Left renal pelvis (tissue), 4 donors: ENCODE measurements around the gene MS4A6A. TPM values are rescaled to one million over a fixed set of nuclear protein-coding genes. Genes with fewer than 3 reads are reported as not detected.
"Not testable (repeated sequence)": the region's sequence is repeated elsewhere in the genome, so short reads cannot be mapped to it uniquely, and the experiment has no call there.

Source experiments
- DNase-seq, 4 donors: peaks; one replicate each; pipeline ENCODE4 v3.0.0-alpha.2; 2013; ENCODE audit warnings: low read depth in 4 of 4, low spot score in 3 of 4
- polyA plus RNA-seq, 4 donors: library from polyadenylated mRNA; unstranded; fragments of 120-200 nt; gene quantifications; one replicate each; pipeline ENCODE4 v1.2.1, GENCODE V29; 2013; ENCODE audit not compliant: insufficient read length in 4 of 4

MS4A6A gene, protein sequence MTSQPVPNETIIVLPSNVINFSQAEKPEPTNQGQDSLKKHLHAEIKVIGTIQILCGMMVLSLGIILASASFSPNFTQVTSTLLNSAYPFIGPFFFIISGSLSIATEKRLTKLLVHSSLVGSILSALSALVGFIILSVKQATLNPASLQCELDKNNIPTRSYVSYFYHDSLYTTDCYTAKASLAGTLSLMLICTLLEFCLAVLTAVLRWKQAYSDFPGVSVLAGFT
- 10 to 100 TPM; 15.7 to 33.9 (median 17.0) TPM for polyA plus RNA-seq

DNA sequence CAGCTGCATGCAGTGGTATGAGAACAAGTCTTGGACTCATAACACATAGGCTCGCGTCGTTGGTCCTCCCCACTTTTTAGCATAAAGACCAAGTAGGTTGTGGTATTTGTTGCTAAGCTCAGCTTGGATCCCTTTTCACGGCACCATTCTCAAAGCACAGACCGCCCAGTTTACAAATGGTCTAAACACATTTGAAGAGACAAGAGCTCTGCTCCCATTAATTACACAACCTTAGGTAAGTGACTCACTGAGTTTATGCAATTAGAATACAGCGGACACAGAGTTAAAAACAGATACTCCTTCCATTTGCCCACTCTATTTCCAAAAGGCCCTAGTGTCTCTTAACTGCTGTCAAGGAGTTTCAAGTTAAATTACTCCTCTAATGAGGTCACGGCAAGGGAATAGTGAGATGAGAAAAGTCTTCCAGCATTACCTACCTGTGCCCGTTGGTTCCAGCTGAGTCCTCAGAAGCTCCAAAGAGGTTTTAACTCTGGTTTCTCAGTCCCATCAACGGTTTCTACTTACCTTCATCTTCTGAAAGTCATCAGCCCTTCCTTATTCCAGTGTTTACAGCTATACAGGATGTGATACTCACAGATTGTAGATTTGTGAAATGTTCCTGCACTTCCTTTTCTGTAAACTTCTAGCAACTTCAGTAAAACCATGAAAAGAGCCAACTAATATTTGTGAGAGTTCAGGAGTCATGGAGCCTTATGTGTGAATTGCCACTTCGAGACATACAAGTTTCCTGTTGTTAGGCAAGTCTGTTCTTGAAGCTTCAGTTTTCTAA, at the start of gene MS4A6A:
TSS of gene MS4A6A (minus strand) at position 543 of the 790 bp plus-strand sequence. CDS start 1,356 bp downstream, outside the sequence.
- DNase-seq = no peak

DNA sequence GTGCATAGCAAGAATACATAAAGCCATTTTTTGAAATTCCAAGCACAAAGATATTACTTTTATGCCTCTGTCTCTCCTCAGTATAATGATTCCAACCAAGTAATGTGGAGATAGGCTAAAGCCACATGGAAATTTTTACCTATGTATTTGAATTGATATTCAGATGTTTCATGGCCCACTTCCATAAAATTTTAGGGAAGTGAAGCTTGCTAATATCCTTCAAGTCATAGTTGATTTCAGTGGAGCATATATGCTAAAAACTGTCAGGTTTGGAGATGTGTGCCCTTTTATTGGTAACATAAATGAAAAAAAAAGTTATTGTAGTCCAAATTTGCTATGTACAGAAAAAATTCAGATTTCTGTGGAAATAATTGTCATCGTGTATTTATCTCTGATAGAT, 47.8 kb upstream of the MS4A6A start:
- no peak for DNase-seq

DNA sequence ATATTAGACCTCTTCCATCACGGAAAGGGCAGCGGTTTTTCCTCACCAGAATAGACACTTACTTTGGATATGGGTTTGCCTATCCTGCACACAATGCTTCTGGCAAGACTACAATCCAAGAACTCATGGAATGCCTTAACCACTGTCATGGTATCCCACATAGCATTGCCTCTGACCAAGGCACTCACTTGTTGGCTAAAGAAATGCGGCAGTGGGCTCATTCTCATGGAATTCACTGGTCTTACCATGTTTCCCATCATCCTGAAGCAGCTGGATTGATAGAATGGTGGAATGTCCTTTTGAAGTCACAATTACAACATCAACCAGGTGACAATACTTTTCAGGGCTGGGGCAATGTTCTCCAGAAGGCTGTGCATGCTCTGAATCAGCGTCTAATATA, 39.3 kb upstream of the MS4A6A start:
- DNase-seq = no peak

DNA sequence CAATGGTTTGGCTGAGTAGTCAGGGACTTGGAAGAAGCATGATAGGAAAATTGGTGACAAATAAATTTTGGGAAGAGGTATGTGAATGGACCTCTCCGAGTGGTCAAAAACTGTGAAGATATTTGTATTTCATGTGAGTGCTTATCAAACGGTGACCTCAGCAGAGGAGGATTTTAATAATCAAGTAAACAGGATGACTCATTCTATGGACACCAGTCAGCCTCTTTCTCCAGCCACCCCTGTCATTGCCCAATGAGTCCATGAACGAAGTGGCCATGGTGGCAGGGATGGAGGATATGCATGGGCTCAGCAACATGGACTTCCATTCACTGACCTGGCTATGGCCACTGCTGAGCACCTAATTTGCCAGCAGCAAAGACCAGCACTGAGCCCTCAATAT, 38.8 kb upstream of the MS4A6A start:
- DNase-seq = no peak

DNA sequence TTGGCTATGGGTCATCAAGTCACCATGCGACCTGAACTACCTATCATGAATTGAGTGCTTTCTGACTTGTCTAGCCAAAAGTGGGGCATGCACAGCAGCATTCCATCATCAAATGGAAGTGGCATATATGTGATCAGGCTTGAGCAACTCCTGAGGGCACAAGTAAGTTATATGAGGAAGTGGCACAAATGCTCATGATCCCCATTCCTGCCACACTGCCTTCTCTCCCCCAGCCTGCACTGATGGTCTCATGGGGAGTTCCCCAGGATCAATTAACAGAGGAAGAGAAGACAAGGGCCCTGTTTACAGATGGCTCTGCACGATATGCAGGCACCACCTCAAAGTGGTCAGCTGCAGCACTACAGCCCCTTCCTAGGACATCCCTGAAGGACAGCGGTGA, 38.3 kb upstream of the MS4A6A start:
- DNase-seq = no peak

DNA sequence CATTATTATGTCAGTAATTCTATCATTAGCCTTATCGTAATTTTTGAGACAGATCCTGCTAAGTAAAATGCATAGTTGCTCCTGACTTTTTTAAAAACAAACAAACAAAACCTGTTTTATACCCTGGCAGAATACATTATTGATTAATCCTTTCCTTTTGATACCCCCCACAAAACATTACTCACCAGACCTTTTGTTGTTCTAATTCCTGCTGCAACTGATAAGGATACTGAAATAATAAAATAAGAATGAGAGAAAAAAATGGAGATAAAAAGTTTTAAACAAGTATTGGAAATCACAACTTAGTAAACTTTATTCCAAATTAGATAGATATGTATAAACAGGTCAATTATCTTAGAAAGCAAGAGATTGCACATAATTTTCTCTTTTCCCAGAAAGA, 31.5 kb upstream of the MS4A6A start:
- no peak for DNase-seq

DNA sequence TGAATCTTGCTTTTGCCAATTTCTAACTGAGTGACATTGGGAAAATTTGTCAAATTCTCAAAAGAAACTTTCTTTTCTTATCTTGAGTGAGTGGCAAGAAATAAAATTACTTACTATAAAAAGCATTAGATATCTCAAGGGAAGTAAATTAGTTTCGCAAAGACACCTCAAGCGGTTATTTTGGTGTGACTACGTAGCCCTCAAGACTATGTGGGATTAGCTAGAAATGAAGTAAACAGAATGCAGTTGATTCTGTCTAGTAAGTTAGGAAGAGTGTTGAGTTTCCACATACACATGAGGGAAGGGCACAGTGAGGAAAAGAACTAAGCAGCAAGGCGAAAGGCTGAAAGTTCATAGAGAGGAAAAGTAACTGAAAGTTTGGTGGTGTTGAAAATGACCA, 28.3 kb upstream of the MS4A6A start:
- DNase-seq = no peak

DNA sequence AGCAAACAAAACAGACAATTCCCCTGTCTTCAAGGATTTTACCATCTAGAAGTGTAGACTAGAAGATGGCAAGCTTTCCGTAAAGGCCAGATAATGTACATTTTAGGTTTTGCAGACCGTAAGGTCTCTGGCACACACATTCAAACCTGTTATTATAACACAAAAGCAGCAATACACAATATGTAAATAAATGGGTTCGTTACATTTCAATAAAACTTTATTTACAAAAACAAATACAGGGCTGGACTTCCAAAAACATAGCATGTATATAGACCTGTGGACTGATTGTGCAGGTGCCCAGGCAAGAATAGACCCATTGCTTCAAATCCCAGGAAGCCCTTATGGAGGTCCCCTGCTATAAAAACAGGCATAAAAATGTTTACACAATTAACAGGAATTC, 27.1 kb upstream of the MS4A6A start:
- no peak for DNase-seq

DNA sequence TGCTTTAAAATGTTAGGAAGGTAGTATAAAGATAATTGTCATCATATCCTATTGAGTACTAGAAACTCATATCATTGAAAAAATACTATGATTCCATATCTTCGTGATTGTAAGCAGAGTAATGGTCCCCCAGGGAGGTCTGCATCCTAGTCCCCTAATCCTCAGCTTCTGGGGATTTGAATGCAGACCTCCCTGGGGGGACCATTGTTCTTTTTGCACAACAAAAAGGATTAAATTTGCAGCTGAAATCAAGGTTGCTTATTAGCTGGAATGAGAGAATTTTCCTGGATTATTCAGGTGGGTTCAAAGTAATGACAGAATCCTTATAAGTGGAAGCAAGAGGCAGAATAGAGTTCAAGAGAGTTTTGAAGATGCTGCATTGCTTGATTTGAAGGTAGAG, 26.1 kb upstream of the MS4A6A start:
- no peak for DNase-seq

DNA sequence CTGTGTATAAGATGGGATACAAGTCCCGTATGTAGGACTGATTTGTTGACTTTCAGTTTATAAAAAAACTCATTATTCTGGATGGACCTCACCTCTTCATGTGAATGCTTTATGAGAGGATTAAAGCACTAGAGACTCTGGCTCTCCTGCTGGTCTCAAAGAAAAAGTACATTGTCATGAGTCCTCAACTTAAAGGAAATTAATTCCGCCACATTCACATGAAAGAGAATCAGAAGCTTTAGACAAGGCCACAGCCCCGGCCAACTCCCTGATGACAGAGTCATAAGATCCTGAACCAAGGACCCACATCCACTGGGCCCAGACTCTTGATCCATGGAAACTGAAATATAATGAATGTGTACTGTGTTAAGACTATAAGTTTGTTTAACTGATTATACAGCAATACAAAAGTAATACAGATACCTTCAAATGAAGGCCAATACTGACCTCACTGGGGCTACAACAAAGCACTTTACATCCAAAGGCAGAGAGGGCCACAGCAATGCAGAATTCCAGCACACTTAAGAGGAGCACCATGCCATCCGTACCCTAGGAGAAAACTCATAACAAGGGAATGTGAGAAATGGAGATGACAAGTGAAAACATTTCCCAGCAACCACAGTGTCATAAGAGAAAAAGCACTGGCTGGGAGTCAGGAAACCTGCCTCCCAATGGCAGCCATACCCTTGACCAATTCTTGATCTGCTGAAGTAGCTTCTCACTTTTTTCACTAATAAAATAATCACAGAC, 25.4 kb upstream of the MS4A6A start:
- no peak for DNase-seq

DNA sequence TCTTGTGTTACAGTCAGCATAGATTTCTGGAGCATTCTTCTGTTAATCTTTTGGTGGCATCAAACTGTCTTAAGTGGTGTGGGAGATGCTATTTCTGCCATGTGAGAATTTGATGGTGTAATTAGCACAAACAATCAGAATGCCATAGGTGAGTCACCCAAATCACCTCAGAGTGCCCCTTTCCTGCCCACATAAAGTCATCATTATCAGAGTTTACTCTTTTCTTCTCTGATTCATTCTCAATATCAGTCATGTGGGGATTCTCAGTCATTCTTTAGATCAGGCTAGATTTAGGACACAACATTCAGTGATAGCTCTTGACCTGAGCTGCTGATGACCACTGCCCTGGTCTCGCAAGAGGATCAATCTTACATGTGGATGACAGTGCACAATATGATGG, 23.7 kb upstream of the MS4A6A start:
- DNase-seq = no peak

DNA sequence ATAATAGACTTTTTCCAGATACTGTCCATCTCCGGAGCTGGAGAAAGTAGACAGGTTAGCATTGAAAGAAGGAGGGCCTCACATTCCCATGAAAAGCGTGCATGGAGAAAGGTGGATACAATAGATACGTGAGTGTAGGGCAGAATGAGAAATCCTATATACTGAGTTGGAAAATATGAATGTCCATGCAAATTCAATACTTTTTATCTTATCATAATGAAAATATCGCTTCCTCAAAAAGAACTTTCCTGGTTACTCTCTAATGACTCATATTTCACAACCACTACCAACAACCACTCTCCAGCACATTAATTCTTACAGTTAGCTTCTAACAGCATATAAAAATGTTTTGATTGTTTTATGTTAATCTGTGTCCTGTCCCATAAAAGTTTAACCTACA, 22.0 kb upstream of the MS4A6A start:
- DNase-seq = no peak

DNA sequence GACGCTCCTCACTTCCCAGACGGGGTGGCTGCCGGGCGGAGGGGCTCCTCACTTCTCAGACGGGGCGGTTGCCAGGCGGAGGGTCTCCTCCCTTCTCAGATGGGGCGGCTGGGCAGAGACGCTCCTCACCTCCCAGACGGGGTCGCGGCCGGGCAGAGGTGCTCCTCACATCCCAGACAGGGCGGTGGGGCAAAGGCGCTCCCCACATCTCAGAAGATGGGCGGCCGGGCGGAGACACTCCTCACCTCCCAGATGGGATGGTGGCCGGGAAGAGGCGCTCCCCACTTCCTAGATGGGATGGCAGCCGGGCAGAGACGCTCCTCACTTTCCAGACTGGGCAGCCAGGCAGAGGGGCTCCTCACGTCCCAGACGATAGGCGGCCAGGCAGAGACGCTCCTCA, 18.5 kb upstream of the MS4A6A start:
- not testable (repeated sequence) for DNase-seq

DNA sequence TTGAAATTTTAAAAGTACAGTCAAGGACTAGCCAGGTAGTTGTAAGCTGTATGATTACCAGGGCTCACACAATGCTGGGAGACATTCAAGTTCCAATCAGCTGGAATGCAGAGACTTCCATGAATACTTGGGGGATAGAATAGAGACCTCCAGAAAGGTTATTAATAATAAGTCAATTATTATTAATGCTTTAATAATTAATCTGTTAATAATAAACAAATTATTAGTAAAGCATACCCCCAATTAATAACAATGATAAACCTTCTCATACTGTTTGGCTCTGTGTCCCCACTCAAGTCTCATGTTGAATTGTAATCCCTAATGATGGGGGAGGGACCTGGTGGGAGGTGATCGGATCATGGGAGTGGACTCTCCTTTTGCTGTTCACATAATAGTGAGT, 14.6 kb upstream of the MS4A6A start:
- DNase-seq = no peak

DNA sequence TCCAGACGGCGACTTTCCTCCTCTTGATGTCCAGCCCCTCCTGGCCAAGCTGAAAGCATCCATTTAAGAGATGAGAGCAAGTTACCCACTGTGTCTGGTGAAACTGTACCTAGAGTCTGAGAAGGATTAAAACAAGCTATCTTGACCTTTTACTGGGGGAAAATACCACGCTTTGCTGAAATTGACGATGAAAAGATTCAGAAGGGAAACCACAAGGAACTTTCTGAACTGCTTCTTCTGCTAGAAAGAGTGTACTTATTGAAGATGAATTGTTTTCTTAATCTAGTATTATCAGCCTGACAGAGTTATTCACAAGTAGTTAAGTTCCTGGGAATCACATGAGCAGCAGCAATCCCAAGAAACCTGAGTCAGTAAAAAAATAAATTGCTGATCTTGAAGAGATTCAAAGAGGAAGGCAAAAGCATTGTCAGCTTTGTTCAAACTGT, 13.1 kb upstream of the MS4A6A start:
- DNase-seq = no peak

DNA sequence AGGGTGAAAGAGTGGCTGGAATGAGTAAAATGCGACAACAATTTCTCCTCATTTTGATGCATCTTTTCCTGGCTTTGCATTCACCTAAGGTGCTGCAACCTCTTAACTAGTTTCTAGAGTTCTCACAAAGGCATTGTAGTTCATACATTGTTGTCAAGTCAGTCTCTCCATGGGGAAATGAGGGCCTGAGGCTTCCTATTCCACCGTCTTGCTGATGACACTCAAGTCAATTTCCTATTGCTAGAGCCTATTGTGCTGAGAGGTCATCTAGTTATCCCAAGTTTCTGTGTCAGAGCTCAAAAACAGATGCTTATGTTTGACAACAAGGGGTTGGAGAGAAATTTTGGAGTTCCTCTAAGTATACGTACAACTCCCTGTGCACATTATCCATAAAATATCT, 11.6 kb upstream of the MS4A6A start:
- DNase-seq = no peak

DNA sequence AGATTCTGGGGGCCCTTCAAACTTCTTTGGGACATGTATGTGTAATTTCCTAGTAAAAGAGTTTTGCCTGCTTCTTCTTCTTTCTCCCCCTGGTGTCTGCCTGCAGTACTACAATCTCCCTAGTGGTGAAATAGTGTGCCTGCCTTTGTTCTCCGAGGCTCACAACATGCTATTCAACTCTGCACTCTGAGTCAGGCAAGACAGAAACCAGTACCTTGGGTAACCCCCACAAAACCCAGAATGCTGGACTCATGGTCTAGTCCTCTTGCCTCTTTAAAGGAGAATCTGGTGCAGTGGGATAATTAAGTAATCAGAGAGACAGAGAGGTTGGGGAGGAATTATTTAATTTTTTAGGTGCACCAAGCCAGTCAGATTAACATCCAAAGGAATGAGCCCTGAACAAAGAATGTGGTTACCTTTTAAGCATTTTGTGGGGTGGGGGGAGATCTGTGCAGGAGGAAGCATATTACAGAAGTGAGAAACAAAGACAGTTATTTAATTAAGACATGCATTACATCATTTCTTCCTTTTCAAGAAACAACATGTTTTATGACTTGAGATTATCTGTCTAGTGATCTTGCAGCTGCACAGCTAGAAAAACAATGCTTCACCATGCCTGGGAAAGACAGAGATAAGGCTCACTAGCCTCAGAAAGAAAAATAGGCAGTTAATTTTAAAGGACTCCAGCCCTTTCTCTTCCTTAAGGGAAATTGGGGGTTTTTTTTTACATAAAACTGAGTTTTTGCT, 11.0 kb upstream of the MS4A6A start:
- DNase-seq = peak in 2 of 4 donors; percentile 9 to 16

DNA sequence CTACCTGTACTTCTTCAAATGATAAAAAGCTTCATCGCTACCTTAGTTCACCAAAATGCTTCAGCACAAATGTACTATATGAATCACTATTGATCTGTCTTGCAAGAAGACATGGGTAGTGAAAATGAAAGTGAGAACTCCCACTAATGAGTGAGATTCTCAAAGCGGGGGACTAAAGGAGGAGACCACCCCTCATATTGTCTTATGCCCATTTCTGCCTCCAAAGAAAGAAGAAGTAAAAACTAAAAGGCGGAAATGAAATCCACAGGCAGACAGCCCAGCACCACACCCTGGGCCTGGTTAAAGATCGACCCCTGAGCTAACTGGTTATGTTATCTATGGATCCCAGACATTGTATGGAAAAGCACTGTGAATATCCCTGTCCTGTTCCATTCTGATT, 9.7 kb upstream of the MS4A6A start:
- DNase-seq = not testable (repeated sequence)

DNA sequence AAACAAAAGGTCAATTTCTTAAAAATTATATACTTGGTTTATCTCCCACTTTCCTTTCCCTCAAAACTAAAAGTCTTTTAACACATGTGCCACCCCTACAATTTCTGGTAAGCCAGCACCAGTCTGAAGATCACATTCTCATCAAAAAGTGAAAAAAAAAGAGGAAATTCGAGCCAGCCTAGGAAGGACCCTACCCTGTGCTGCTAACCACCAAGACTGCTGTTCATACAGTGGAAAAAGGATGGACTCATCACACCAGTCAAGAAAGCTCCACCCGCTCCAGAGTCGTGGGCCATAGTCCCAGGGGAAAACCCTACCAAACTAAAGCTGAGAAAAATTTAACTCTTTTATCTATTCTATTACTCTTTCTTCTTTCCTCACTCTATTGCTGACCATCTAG, 5.6 kb upstream of the MS4A6A start:
- DNase-seq = not testable (repeated sequence)

DNA sequence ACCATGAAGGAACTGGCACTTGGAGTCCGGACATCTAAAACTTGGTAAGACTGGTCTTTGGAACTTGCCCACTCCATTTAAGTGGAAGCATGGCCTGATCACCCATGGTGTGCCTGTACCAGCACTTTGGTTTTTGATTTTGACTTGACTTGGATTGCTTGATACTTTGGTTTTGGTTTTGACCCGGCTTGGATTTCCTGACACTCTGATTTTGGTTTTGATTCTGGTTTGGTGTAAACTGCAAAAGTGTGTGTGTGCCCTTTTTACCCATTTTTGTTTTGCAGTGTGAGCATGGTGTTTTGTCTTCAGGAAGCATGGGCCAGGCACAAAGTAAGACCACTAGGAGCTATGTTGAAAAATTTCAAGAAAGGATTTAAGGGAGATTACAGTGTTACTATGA, 3.2 kb upstream of the MS4A6A start:
- DNase-seq = not testable (repeated sequence)

DNA sequence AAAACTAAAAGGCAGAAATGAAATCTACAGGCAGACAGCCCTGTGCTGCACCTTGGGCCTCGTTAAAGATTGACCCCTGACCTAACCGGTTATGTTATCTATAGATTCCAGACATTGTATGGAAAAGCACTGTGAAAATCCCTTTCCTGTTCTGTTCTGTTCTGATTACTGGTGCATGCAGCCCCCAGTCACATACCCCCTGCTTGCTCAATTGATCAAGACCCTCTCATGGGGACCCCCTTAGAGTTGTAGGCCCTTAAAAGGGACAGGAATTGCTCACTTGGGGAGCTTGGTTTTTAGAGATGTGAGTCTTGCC, 2.6 kb upstream of the MS4A6A start:
- not testable (repeated sequence) for DNase-seq
